Astrocyte (in vitro differentiated cells and primary cell): ENCODE measurements around the gene CEP128. TPM values are rescaled to one million over a fixed set of nuclear protein-coding genes. Genes with fewer than 3 reads are reported as not detected.

Experiments
- DNase-seq: peaks from one replicate; pipeline ENCODE4 v3.0.0-alpha.2; 2010; ENCODE audit warnings: low read depth
- FAIRE-seq: peaks from 2 replicates; lab custom pipeline; 2011; peaks lifted over from hg19 to GRCh38; lab: Jason Lieb, UNC
- H2AFZ ChIP-seq: 2 replicates; pipeline ENCODE4 v1.6.0; 2012; ENCODE audit warnings: low read depth, low read length, inconsistent platforms
- H3K27ac ChIP-seq: 2 replicates; pipeline ENCODE4 v1.5.1; 2011; ENCODE audit warnings: low read depth, low read length, inconsistent platforms
- H3K27me3 ChIP-seq: 2 replicates; pipeline ENCODE4 v1.6.0; 2011; ENCODE audit warnings: low read length, inconsistent platforms; ENCODE audit not compliant: insufficient read depth
- H3K36me3 ChIP-seq: 2 replicates; pipeline ENCODE4 v1.5.1; 2011; ENCODE audit warnings: low read length, inconsistent platforms; ENCODE audit not compliant: insufficient read depth
- H3K4me1 ChIP-seq: 2 replicates; pipeline ENCODE4 v1.5.1; 2011; ENCODE audit warnings: low read length, inconsistent platforms; ENCODE audit not compliant: insufficient read depth
- H3K4me2 ChIP-seq: 2 replicates; pipeline ENCODE4 v1.6.0; 2012; ENCODE audit warnings: low read length, inconsistent platforms
- H3K4me3 ChIP-seq: 2 replicates; pipeline ENCODE4 v1.5.1; 2011; ENCODE audit warnings: low read depth, mild to moderate bottlenecking, low read length, inconsistent platforms; ENCODE audit not compliant: insufficient read depth
- H3K79me2 ChIP-seq: 2 replicates; pipeline ENCODE4 v1.6.0; 2012; ENCODE audit warnings: mild to moderate bottlenecking, low read length, inconsistent platforms; ENCODE audit not compliant: insufficient read depth
- H3K9ac ChIP-seq: 2 replicates; pipeline ENCODE4 v1.6.0; 2012; ENCODE audit warnings: mild to moderate bottlenecking, low read length, inconsistent platforms
- H3K9me3 ChIP-seq: 2 replicates; pipeline ENCODE4 v1.5.1; 2012; ENCODE audit warnings: low read depth, mild to moderate bottlenecking, low read length, inconsistent platforms; ENCODE audit not compliant: insufficient read depth
- H4K20me1 ChIP-seq: 2 replicates; pipeline ENCODE4 v1.6.0; 2012; ENCODE audit warnings: low read length, inconsistent platforms; ENCODE audit not compliant: insufficient read depth
- H3K27ac Mint-ChIP-seq: one replicate; pipeline ENCODE4 v1.8.0; 2021; ENCODE audit warnings: mild to moderate bottlenecking, mixed read lengths; ENCODE audit not compliant: unreplicated experiment
- H3K27me3 Mint-ChIP-seq: one replicate; pipeline ENCODE4 v1.8.0; 2021; ENCODE audit warnings: low read depth, mixed read lengths; ENCODE audit not compliant: unreplicated experiment
- H3K36me3 Mint-ChIP-seq: one replicate; pipeline ENCODE4 v1.8.0; 2021; ENCODE audit warnings: low read depth, mixed read lengths; ENCODE audit not compliant: unreplicated experiment
- H3K4me1 Mint-ChIP-seq: one replicate; pipeline ENCODE4 v1.8.0; 2021; ENCODE audit warnings: low read depth, mixed read lengths; ENCODE audit not compliant: unreplicated experiment
- H3K4me3 Mint-ChIP-seq: one replicate; pipeline ENCODE4 v1.8.0; 2021; ENCODE audit warnings: mild to moderate bottlenecking, moderate library complexity, mixed read lengths; ENCODE audit not compliant: unreplicated experiment
- H3K9me3 Mint-ChIP-seq: one replicate; pipeline ENCODE4 v1.8.0; 2021; ENCODE audit warnings: mild to moderate bottlenecking, mixed read lengths; ENCODE audit not compliant: unreplicated experiment
- CTCF ChIP-seq: IDR thresholded peaks from 2 replicates; pipeline ENCODE4 v1.5.1; 2011; ENCODE audit warnings: low read depth, mild to moderate bottlenecking, inconsistent platforms, low read length, moderate library complexity; ENCODE audit not compliant: insufficient read depth
- EZH2 ChIP-seq: IDR thresholded peaks from 2 replicates; pipeline ENCODE4 v1.6.1; 2012; ENCODE audit warnings: mild to moderate bottlenecking, low read length, inconsistent platforms; ENCODE audit not compliant: insufficient read depth
- total RNA-seq: library from RNA; stranded (reverse); gene quantifications from 2 replicates; pipeline ENCODE4 v1.2.1, GENCODE V29; 2021

CEP128 gene
- total RNA-seq, 1 donor from 2014 or later = 6.4 TPM

GRCh38 chr14:80726211-80726610 is 215.3 kb downstream of the CEP128 start:
- Mint-ChIP-seq H3K27me3 (no peaks in the 10 kb centered on the region), H3K4me1 (peaks cover 5% of the 10 kb centered on the region), H3K36me3 (no peaks in the 10 kb centered on the region), H3K4me3 (no peak overlapping the region), H3K9me3 (no peaks in the 10 kb centered on the region), H3K27ac (no peak overlapping the region)
- H3K9me3 ChIP-seq = no peaks in the 10 kb centered on the region
- H3K4me1 ChIP-seq = no peaks in the 10 kb centered on the region
- no peaks in the 10 kb centered on the region for H3K36me3 ChIP-seq
- no peak overlapping the region for H3K4me2 ChIP-seq
- FAIRE-seq (no peak), DNase-seq (no peak)
- TF ChIP-seq CTCF (no peak), EZH2 (no peak)
- no peaks in the 10 kb centered on the region for H3K27me3 ChIP-seq
- H3K4me3 ChIP-seq = no peak overlapping the region
- H3K9ac ChIP-seq = no peak overlapping the region
- no peak overlapping the region for H3K27ac ChIP-seq
- H3K79me2 ChIP-seq = no peaks in the 10 kb centered on the region
- no peaks in the 10 kb centered on the region for H4K20me1 ChIP-seq
- H2AFZ ChIP-seq = no peak overlapping the region

- Histone ChIP-seq H3K9me3 (no peaks in the 10 kb centered on the region), H3K36me3 (no peaks in the 10 kb centered on the region), H3K4me2 (no peak overlapping the region), H2AFZ (no peak overlapping the region), H3K4me1 (no peaks in the 10 kb centered on the region), H3K4me3 (no peak overlapping the region), H3K27me3 (no peaks in the 10 kb centered on the region), H3K79me2 (no peaks in the 10 kb centered on the region), H4K20me1 (no peaks in the 10 kb centered on the region), H3K9ac (no peak overlapping the region), H3K27ac (no peak overlapping the region)
- no peaks in the 10 kb centered on the region for H3K27me3 Mint-ChIP-seq
- H3K27ac Mint-ChIP-seq = no peak overlapping the region
- no peak for FAIRE-seq
- no peaks in the 10 kb centered on the region for H3K36me3 Mint-ChIP-seq
- TF ChIP-seq EZH2 (no peak), CTCF (no peak)
- H3K9me3 Mint-ChIP-seq = no peaks in the 10 kb centered on the region
- H3K4me3 Mint-ChIP-seq = no peak overlapping the region
- DNase-seq = no peak
- H3K4me1 Mint-ChIP-seq = peaks cover 2% of the 10 kb centered on the region
Measured at GRCh38 chr14:80718940-80719339, 222.6 kb downstream of the CEP128 start.

- DNase-seq (no peak), FAIRE-seq (no peak)
- Histone ChIP-seq H3K79me2 (no peaks in the 10 kb centered on the region), H3K9me3 (no peaks in the 10 kb centered on the region), H3K4me2 (no peak overlapping the region), H3K9ac (no peak overlapping the region), H3K4me1 (no peaks in the 10 kb centered on the region), H2AFZ (no peak overlapping the region), H3K4me3 (no peak overlapping the region), H3K27ac (no peak overlapping the region), H4K20me1 (no peaks in the 10 kb centered on the region), H3K27me3 (no peaks in the 10 kb centered on the region), H3K36me3 (no peaks in the 10 kb centered on the region)
- TF ChIP-seq EZH2 (no peak), CTCF (no peak)
- Mint-ChIP-seq H3K27me3 (no peaks in the 10 kb centered on the region), H3K4me1 (no peaks in the 10 kb centered on the region), H3K9me3 (no peaks in the 10 kb centered on the region), H3K27ac (no peak overlapping the region), H3K36me3 (no peaks in the 10 kb centered on the region), H3K4me3 (no peak overlapping the region)
Measured at GRCh38 chr14:80714474-80714873, 227.1 kb downstream of the CEP128 start.
